H9 (cell line): ENCODE measurements around the gene TBC1D12. TPM values are rescaled to one million over a fixed set of nuclear protein-coding genes. Genes with fewer than 3 reads are reported as not detected.

Experiments
- DNase-seq: peaks from one replicate; pipeline ENCODE4 v3.0.0-alpha.2; 2017
- H2AFZ ChIP-seq: one replicate; pipeline ENCODE4 v1.6.1; 2013; ENCODE audit warnings: mild to moderate bottlenecking, low read length, control low read depth, moderate library complexity
- H2AK5ac ChIP-seq: 2 replicates; pipeline ENCODE4 v1.6.1; 2013; ENCODE audit warnings: low read length, control low read depth, mixed read lengths; ENCODE audit not compliant: insufficient read length
- H2BK120ac ChIP-seq: one replicate; pipeline ENCODE4 v1.6.1; 2013; ENCODE audit warnings: low read depth, mild to moderate bottlenecking, low read length, control low read depth, inconsistent platforms; ENCODE audit not compliant: poor library complexity, severe bottlenecking
- H2BK12ac ChIP-seq: 2 replicates; pipeline ENCODE4 v1.6.1; 2013; ENCODE audit warnings: low read length, control low read depth, mixed read lengths, low read depth; ENCODE audit not compliant: insufficient read length
- H2BK15ac ChIP-seq: 2 replicates; pipeline ENCODE4 v1.6.1; 2013; ENCODE audit warnings: low read depth, low read length, control low read depth
- H2BK20ac ChIP-seq: one replicate; pipeline ENCODE4 v1.6.1; 2013; ENCODE audit warnings: low read depth, mild to moderate bottlenecking, low read length, control low read depth, inconsistent platforms; ENCODE audit not compliant: poor library complexity, severe bottlenecking
- H2BK5ac ChIP-seq: 2 replicates; pipeline ENCODE4 v1.6.1; 2013; ENCODE audit warnings: low read length, control low read depth, mixed read lengths; ENCODE audit not compliant: insufficient read length
- H3K14ac ChIP-seq: 2 replicates; pipeline ENCODE4 v1.6.1; 2013; ENCODE audit warnings: low read length, control low read depth; ENCODE audit not compliant: insufficient read depth
- H3K18ac ChIP-seq: 2 replicates; pipeline ENCODE4 v1.6.1; 2013; ENCODE audit warnings: low read depth, mild to moderate bottlenecking, mixed read lengths, low read length, control low read depth; ENCODE audit not compliant: insufficient read length
- H3K23ac ChIP-seq: 2 replicates; pipeline ENCODE4 v1.6.1; 2013; ENCODE audit warnings: low read length, control low read depth, mixed read lengths, low read depth; ENCODE audit not compliant: insufficient read length
- H3K23me2 ChIP-seq: 2 replicates; pipeline ENCODE4 v1.6.1; 2013; ENCODE audit warnings: low read depth, mild to moderate bottlenecking, mixed read lengths, low read length, control low read depth; ENCODE audit not compliant: insufficient read length, poor library complexity, severe bottlenecking
- H3K27ac ChIP-seq: 2 replicates; pipeline ENCODE4 v1.5.1; 2013; ENCODE audit warnings: low read length, control low read depth, mixed read lengths, low read depth; ENCODE audit not compliant: insufficient read length
- H3K27me3 ChIP-seq: 2 replicates; pipeline ENCODE4 v1.6.1; 2013; ENCODE audit warnings: low read length, control low read depth, inconsistent platforms; ENCODE audit not compliant: insufficient read depth
- H3K4ac ChIP-seq: 2 replicates; pipeline ENCODE4 v1.6.1; 2013; ENCODE audit warnings: low read depth, mild to moderate bottlenecking, control low read depth, inconsistent platforms, low read length, moderate library complexity
- H3K4me1 ChIP-seq: 2 replicates; pipeline ENCODE4 v1.6.1; 2013; ENCODE audit warnings: low read length, control low read depth, inconsistent platforms; ENCODE audit not compliant: insufficient read depth
- H3K4me2 ChIP-seq: 2 replicates; pipeline ENCODE4 v1.6.1; 2013; ENCODE audit warnings: low read length, control low read depth, mixed read lengths; ENCODE audit not compliant: insufficient read length, insufficient read depth
- H3K56ac ChIP-seq: 2 replicates; pipeline ENCODE4 v1.6.1; 2013; ENCODE audit warnings: low read depth, mild to moderate bottlenecking, mixed read lengths, low read length, control low read depth; ENCODE audit not compliant: insufficient read length
- H3K79me1 ChIP-seq: 2 replicates; pipeline ENCODE4 v1.6.1; 2013; ENCODE audit warnings: low read depth, mild to moderate bottlenecking, moderate library complexity, low read length, control low read depth, inconsistent platforms; ENCODE audit not compliant: insufficient read depth, poor library complexity, severe bottlenecking
- H3K79me2 ChIP-seq: 2 replicates; pipeline ENCODE4 v1.6.1; 2013; ENCODE audit warnings: low read length, control low read depth, inconsistent platforms; ENCODE audit not compliant: insufficient read depth
- H3K9ac ChIP-seq: 2 replicates; pipeline ENCODE4 v1.6.1; 2013; ENCODE audit warnings: low read length, control low read depth, mixed read lengths; ENCODE audit not compliant: insufficient read length; ENCODE audit errors: extremely low read depth
- H3K9me3 ChIP-seq: one replicate; pipeline ENCODE4 v1.6.1; 2013; ENCODE audit warnings: low read depth, low read length, inconsistent platforms; ENCODE audit not compliant: control insufficient read depth
- H3T11ph ChIP-seq: one replicate; pipeline ENCODE4 v1.6.1; 2013; ENCODE audit warnings: mild to moderate bottlenecking, low read length, control low read depth, inconsistent platforms
- H4K20me1 ChIP-seq: one replicate; pipeline ENCODE4 v1.6.1; 2013; ENCODE audit not compliant: control insufficient read depth, insufficient read length, insufficient read depth
- H4K5ac ChIP-seq: 2 replicates; pipeline ENCODE4 v1.6.1; 2013; ENCODE audit warnings: low read depth, mild to moderate bottlenecking, mixed read lengths, low read length, control low read depth; ENCODE audit not compliant: insufficient read length
- H4K8ac ChIP-seq: replicated peaks from 2 replicates; pipeline ENCODE4 v1.6.1; 2013; ENCODE audit warnings: low read length, control low read depth, mixed read lengths, low read depth; ENCODE audit not compliant: insufficient read length
- H4K91ac ChIP-seq: 2 replicates; pipeline ENCODE4 v1.6.1; 2013; ENCODE audit warnings: low read depth, mild to moderate bottlenecking, moderate library complexity, mixed read lengths, low read length, control low read depth; ENCODE audit not compliant: insufficient read length
- H3K27ac Mint-ChIP-seq, 3 experiments: 2 replicates in 2 of 3; 3 replicates in 1 of 3; pipeline ENCODE4 v1.8.0; 2020 to 2021; ENCODE audit warnings: mixed read lengths in 3 of 3, mild to moderate bottlenecking in 1 of 3, moderate library complexity in 1 of 3
- H3K27me3 Mint-ChIP-seq: 2 replicates; pipeline ENCODE4 v1.8.0; 2021; ENCODE audit warnings: low read depth, mild to moderate bottlenecking, moderate library complexity, mixed read lengths
- H3K36me3 Mint-ChIP-seq, 3 experiments: 2 replicates in 2 of 3; 3 replicates in 1 of 3; pipeline ENCODE4 v1.8.0; 2020 to 2021; ENCODE audit warnings: low read depth in 3 of 3, mixed read lengths in 3 of 3; ENCODE audit not compliant: insufficient read depth in 1 of 3
- H3K4me1 Mint-ChIP-seq, 2 experiments: 2 replicates each; pipeline ENCODE4 v1.8.0; 2020; ENCODE audit warnings: mixed read lengths in 2 of 2
- H3K4me3 Mint-ChIP-seq, 2 experiments: 2 replicates in 1 of 2; 3 replicates in 1 of 2; pipeline ENCODE4 v1.8.0; 2020 to 2021; ENCODE audit warnings: mild to moderate bottlenecking in 2 of 2, mixed read lengths in 2 of 2, moderate library complexity in 1 of 2
- H3K9me3 Mint-ChIP-seq, 2 experiments: 2 replicates in 1 of 2; 3 replicates in 1 of 2; pipeline ENCODE4 v1.8.0; 2020; ENCODE audit warnings: mild to moderate bottlenecking in 2 of 2, mixed read lengths in 2 of 2, moderate library complexity in 1 of 2
- CTCF ChIP-seq: fragments of 200-600 bp; sonication (generic); conservative IDR thresholded peaks from 3 replicates; pipeline ENCODE4 v1.8.0; 2021; ENCODE audit warnings: antibody characterized with exemption, mild to moderate bottlenecking
- WGBS: extraction: QIAGEN DNeasy Blood & Tissue Kit; methylation state at CpG from one replicate; pipeline ENCODE4 v1.1.7; 2013; ENCODE audit warnings: missing lambda C conversion rate, low lambda C conversion rate, mixed read lengths; ENCODE audit not compliant: insufficient read length; ENCODE audit errors: extremely low coverage; 5-methylcytosine and 5-hydroxymethylcytosine counted together
- total RNA-seq: library from RNA; stranded (reverse); gene quantifications from 2 replicates; pipeline ENCODE4 v1.2.1, GENCODE V29; 2021

Gene TBC1D12
- total RNA-seq, 1 experiment from 2014 or later, result 2.0 TPM

- Mint-ChIP-seq H3K4me3 (no peak overlapping the region), H3K27ac (no peak overlapping the region), H3K36me3 (no peaks in the 10 kb centered on the region), H3K9me3 (no peaks in the 10 kb centered on the region), H3K4me1 (no peaks in the 10 kb centered on the region), H3K27me3 (peaks cover 13% of the 10 kb centered on the region)
- no peak for TF ChIP-seq CTCF
- H2AFZ ChIP-seq, result no peak overlapping the region
- WGBS, result no CpG with 5 or more reads among the region's 2 CpGs
- DNase-seq, result no peak
- no peak overlapping the region for H2AK5ac ChIP-seq
- H4K8ac ChIP-seq, result no peak overlapping the region
- no peak overlapping the region for H2BK12ac ChIP-seq
- H3K27me3 ChIP-seq, result no peaks in the 10 kb centered on the region; the same call in 1 of the 2 replicates
- H4K91ac ChIP-seq, result no peak overlapping the region
- H3K4me2 ChIP-seq, result no peak overlapping the region
- H2BK5ac ChIP-seq, result no peak overlapping the region
- no peak overlapping the region for H3T11ph ChIP-seq
- no peak overlapping the region for H3K14ac ChIP-seq
- H2BK20ac ChIP-seq, result no peak overlapping the region
- H3K9me3 ChIP-seq, result no peaks in the 10 kb centered on the region
- no peak overlapping the region for H4K5ac ChIP-seq
- H3K23ac ChIP-seq, result no peak overlapping the region
- no peak overlapping the region for H3K4ac ChIP-seq
- no peak overlapping the region for H3K18ac ChIP-seq
- H4K20me1 ChIP-seq, result no peaks in the 10 kb centered on the region
- H2BK120ac ChIP-seq, result no peak overlapping the region
- H3K79me1 ChIP-seq, result no peaks in the 10 kb centered on the region
- H3K79me2 ChIP-seq, result no peaks in the 10 kb centered on the region
- no peak overlapping the region for H3K56ac ChIP-seq
- H2BK15ac ChIP-seq, result no peak overlapping the region
- no peaks in the 10 kb centered on the region for H3K23me2 ChIP-seq
- H3K4me1 ChIP-seq, result no peaks in the 10 kb centered on the region
- no peak overlapping the region for H3K9ac ChIP-seq
- no peak overlapping the region for H3K27ac ChIP-seq
These were observed 31.8 kb upstream of the TBC1D12 start for GRCh38 chr10:94370501-94370900.
